DMS 273 (cell line): ENCODE measurements around the gene CDH8.
A peak's percentile ranks its signal among the peaks of the same experiment; 100 is the strongest.

Source experiments
- DNase-seq: peaks from one replicate; lab custom pipeline; 2025; ENCODE audit not compliant: unreplicated experiment; lab: John Stamatoyannopoulos, UW

Gene CDH8

DNA sequence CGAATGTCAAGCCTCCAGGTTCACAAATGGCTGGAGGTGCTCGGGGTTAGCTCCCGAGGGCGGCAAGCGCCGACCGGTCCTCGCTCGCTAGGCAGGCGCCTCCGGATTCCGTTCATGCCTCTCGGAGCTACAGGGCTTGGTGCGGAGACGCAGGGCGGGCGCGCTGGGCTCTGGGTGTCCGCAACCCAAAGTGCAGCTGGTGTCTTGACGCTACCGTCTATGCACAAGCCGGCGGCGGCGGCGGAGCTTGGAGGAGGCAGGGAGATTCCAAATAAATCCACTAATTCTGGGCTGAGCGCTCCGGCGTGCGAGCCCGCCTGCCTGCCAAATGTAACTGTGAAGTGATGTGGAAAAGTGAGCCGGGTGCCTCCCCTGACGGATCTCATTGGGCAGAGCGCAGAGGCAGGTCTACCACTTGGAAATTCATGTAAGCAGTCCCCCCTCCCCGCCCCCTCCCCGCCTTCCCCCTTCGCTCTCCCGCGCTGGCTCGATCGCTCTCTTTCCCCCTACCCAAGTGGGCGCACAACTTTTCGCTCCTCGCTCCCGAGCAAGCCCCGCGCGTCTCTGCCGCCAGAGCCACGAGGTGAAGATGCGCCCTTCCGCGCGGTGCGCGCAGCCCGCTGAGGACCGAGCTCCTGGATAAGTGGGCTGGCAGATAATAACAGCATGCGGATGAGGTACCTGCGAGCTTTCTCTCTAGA is at the start of gene CDH8:
Gene CDH8, minus strand, starts transcription at position 338 of the 701 bp plus-strand sequence. CDS start 15,035 bp downstream, outside the sequence.
- DNase-seq, result peak; percentile 66

DNA sequence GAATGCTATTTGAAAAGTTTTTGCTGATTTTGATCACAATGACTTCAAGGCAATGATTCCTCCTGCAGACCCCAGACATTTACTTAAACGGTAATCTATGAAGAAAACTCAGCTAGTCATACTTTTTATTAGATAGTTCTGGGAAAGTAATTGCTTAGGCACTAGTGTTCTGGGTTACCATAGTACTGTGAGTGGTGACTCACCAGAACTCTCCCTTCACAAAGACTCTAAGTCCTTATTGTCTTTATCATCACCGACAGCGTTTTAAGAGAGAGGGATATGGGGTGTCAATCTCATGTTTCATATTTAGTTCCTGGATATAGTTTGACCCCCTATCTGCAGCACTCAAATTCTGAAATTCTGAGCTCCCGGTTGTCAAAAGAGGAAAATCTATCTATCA is 43.0 kb upstream of the CDH8 start:
- no peak for DNase-seq

GRCh38 chr16:62077998-62078397 is 41.8 kb upstream of the CDH8 start:
- peak; percentile 30 for DNase-seq

DNA sequence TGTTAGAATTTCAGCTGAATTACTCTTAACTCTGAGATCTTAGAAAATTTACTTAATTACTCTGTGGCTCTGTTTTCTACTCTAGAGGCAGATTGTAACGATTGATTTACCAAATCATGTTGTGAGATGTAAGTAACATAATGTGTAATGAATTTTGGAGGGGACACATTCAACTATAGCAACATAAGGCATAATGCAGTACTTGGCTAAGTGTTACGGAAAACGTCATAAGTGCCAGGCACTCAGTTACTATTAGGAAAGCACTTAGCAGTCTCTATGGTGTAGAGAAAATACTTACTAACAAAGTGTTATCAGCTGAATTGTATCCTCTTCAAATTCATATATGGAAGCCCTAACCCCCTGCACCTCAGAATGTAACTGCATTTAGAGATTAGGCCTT is 40.6 kb upstream of the CDH8 start:
- DNase-seq, result no peak

DNA sequence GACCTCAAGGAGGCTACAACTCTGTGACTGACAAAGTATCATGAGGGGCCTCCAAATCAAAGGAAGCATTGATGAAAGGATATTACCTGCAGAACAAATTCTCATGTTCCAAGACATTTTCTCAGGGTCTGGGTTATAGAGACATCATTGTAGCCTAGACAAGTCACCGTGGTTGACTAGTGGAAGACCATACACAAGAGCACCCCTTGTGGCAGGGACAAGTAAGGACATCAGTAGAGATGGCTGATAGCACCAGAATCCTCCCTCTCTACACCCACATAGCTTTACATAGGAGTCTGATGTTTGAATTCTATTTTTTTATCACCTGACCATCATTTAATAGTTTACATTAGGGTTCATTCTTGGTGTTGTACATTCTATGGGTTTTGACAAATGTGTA is 32.5 kb upstream of the CDH8 start:
- DNase-seq, result peak; percentile 43

DNA sequence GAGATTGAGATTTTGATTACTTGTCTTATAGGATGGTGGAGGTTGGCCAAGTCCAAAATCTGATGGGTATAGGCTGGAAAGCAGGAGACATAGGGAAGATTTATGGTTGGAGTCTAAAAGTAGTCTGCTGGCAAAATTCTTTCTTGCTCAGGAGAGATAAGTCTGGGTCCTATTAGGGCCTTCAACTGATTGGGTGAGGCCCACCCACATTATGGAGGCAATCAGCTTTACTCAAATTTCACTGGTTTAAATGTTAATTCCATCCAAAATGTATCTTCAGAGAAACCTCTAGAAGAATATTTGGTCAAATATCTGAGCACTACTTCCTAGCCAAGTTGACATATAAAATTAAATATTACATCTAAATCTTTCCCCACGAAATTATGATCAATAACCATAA is 31.7 kb upstream of the CDH8 start:
- no peak for DNase-seq

GRCh38 chr16:62067182-62067581 is 30.9 kb upstream of the CDH8 start:
- DNase-seq, result no peak

DNA sequence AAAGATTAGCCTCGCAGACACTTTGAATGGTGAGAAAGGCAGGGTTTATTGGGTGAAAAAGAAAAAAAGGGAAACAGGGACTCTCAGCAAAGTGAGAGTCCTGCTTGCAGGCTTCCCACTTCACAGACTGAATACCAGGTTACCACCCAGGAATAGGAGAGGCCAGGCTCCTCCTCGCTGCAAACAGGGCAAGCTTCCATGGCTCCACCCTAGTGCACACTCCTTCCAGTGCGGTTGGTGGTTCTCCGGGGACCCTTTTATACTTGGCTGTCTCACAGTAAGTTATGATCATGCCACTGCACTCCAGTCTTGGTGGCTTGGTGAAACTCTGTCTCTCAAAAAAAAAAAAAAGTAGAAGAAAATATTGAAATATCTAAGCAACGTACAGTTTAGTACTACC is 30.5 kb upstream of the CDH8 start:
- no peak for DNase-seq

DNA sequence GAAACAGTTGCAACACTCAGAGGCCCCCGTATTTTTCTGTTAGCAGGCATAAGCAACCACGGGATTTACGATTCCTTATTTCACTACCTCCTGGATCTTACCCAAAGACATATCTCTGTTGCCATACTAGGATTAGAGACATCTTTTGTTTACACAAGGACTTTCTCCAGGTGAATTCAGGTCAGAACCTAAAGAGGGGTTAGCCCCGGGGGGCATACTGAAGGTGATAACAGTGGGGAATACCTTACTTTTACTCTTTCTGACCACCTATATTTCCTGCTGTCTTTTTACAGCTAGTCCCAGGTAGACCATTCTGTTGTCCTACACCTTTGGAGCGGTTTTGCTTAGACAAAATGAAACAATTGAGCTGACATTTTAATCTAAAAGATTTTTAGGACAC is 27.9 kb upstream of the CDH8 start:
- DNase-seq, result no peak

DNA sequence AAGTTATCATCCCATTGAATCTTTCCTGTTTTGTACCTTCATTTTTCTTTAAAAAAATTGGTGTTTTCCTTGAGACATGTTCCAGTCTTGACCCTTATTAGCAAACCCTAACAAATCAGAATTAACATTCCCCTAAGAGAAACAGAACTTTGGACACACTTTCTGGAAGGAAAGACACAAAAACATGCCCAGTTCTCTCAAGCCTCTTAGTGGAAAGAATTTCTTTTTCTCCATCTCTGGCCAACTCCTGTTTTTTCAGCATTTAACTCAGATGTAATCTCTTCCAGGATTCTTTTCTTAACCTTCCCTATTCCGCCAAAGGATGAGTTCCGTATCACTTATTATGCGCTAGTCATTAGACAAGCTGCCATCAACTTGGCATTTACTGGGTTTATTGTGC is 23.9 kb upstream of the CDH8 start:
- no peak for DNase-seq

DNA sequence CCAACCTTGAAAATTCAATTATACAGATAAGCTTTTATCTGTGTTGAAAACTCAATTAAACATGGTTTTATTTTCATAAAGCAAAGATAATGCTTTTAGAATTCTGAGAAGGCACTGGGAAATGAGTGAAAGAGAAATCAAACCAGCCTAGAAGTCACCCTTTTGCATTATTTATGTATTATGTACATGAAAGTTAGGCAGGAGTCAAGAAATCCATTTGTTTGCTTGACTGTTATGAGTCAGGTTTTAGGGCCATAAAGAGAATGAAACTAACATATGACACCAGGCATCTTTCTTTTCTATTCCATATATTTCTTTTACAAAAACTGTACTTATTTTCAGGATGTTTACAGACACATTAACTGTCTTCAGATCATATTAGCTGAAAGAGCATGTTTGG is 23.3 kb upstream of the CDH8 start:
- no peak for DNase-seq

DNA sequence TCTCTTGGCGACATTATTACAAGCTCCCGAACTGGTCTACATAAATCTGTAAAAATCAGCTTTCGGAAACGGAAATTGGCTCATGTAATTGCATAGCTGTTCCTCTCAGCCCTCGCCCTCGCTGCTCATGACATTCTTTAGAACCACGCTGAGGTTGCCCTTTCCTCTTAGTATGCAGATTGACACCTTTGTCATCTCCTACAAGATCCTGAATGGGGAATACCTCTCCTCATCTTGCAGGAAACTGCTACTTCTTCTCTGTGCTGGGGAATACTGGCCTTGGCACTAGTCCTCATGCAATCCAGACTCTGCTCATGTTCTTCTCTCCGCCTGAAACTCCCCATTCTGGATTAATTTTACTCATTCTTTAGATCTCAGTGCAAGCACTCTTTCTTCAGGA is 22.2 kb upstream of the CDH8 start:
- DNase-seq, result no peak

GRCh38 chr16:62051942-62052341 is 15.7 kb upstream of the CDH8 start:
- no peak for DNase-seq

GRCh38 chr16:62050793-62051192 is 14.6 kb upstream of the CDH8 start:
- DNase-seq, result no peak

DNA sequence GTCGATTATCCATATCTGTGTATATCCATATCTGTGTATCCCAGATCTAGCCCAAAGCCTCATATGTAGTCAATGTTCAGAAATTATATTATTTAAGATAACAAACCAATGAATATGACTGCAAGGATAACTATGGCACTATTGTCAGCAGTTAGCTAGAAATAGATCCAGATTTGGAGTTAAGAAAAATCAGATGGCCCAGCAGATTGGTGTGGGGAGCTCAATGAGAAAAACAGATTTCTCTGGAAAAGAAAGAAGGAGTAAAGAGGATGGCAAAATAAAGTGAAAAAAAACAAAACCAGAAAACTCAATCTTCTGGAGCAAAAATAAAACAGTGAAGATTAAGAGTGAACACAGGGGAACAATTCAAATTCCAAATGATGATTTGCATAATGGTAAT is 10.6 kb upstream of the CDH8 start:
- DNase-seq, result no peak

- peak; percentile 61 for DNase-seq
Measured at GRCh38 chr16:62041401-62041800, 5.2 kb upstream of the CDH8 start.

DNA sequence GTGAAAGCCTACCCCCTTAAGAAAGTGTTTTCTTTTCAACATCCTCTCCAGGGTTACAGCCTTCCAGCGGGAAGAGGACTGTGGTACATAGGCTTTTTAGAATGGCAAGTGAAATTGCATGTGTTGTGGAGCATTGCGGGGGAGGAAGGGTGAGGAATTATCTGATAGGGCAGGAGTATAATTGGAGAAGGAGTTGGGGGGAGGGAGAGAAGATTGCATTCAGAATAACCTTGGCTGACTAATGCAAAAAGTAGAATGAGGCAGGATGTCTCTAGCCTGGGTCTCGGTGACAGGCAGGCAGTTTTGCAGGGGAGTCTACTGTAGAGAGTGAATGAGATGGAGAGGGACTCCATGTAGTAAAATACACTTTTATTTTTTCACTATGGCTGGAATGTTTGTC is 2.4 kb upstream of the CDH8 start:
- DNase-seq, result no peak

DNA sequence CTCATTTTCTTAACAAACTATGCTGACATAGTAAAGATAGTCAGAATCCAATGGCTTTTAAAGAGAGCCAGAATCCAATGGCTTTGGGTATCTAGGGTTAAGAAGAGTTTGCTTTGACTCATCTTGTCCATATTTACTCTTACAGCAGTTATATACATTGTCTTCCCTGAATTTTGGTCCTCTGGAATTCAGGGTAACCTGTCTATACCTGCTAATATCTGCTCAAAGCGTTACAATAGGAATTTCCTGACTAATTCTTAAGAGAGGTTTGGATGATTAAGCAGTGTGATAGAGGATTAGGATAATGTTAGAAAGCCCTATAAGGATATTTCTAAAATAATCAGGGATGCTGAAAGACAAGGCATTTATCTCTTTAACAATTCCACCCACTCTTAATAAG is 2.0 kb upstream of the CDH8 start:
- DNase-seq, result no peak

DNA sequence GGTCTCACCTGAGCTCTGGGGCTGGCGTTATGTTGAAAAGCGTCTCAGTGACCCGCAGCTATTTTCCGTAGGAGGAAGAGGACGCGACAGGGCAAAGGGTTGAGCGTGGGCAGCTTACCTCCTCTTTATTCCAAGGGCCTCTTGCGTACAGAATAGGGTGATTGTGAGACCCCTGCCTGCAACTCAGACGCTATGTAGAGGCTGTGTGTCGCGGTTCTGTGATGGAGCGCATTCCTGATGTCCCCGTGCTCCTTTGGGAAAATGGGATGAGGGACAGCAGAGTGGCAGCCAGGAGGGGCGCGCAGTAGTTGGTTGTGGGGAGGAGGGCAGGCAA is 531 bp upstream of the CDH8 start:
- DNase-seq, result no peak

GRCh38 chr16:62035115-62036092 is 834 bp downstream of the CDH8 start:
- peak; percentile 53 for DNase-seq

- DNase-seq, result peak; percentile 53
Measured at GRCh38 chr16:62034231-62035114, 1.8 kb downstream of the CDH8 start.
